ENCODE measurements around the gene UTF1. TPM values are rescaled to one million over a fixed set of nuclear protein-coding genes. Genes with fewer than 3 reads are reported as not detected.
A peak's percentile ranks its signal among the peaks of the same experiment; 100 is the strongest.

The UTF1 gene
- total and polyA plus RNA-seq, 9 of the 15 experiments (the other 6 are each of a cell fraction or from before 2014, with no cell fraction given), result 0.35 to 0.46 TPM; not detected in 7

GRCh38 chr10:133198206-133198605, 31.8 kb upstream of the UTF1 start (continued):
- TF ChIP-seq, protein P1, sequence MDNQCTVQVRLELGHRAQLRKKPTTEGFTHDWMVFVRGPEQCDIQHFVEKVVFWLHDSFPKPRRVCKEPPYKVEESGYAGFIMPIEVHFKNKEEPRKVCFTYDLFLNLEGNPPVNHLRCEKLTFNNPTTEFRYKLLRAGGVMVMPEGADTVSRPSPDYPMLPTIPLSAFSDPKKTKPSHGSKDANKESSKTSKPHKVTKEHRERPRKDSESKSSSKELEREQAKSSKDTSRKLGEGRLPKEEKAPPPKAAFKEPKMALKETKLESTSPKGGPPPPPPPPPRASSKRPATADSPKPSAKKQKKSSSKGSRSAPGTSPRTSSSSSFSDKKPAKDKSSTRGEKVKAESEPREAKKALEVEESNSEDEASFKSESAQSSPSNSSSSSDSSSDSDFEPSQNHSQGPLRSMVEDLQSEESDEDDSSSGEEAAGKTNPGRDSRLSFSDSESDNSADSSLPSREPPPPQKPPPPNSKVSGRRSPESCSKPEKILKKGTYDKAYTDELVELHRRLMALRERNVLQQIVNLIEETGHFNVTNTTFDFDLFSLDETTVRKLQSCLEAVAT (IDR thresholded peaks at IDR 0.05), result no peak
- no peak for TF ChIP-seq U2AF1 (optimal IDR thresholded peaks at IDR 0.05; ENCODE audit: low read depth, low read length)

DNA sequence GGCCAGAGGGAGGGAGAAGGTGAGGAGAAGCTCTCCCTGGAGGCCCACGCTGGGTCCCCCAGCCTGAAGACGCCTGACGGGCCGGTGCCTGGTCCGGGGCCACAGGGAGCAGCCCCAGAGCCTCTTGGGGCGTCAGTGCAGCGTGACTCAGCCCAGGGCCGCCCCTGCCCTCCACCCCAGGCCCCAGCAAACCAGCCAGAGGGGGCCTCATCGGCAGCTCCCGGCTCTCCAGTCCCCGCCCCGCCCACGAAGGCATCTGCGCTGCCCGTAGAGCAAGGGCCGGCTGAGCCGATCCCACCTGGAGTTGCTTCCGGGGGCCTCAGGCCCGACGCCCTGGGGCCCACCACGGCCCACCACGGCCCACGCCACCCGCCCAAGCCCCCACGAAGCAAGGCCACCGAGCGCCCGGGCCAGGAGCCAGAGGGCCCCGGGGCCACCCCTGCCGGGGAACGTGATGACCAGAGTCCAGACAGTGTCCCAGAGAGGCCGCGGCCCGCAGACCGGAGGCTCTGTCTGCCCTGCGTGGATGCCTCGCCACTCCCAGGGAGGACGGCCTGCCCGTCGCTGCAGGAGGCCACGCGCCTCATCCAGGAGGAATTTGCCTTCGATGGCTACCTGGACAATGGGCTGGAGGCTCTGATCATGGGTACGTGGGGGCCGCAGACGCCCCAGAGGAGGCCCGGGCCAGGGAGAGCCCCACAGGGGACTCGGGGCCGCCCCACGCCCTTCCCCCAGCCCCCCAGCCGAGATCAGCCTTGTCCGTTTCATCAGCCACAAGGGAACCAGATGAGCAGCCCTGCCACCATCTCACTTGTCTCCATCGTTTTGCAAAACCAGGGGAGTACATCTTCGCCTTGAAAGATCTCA, 31.2 kb upstream of the UTF1 start:
- ChIA-PET POLR2A (interaction anchor here (0.6 kb wide), 1 partner anchor 155 kb away, joined by 4 read pairs; no protein-coding TSS in a partner anchor), CTCF (ENCODE audit: low intra/inter-chr PET ratio) (no interaction called here)
- Histone ChIP-seq H3K4me1 (replicated peaks in 1 of 2; ENCODE audit: control insufficient read depth in 2 of 2, insufficient read depth in 2 of 2, low read length in 2 of 2) (peaks cover 0 to 77% of the 10 kb centered on the region in 2 experiments; a peak in 2 of 5 replicates), H3K4me3 (no peak overlapping the region), H4K20me1 (replicated peaks; ENCODE audit: control insufficient read depth, insufficient read depth, low read length) (no peaks in the 10 kb centered on the region), H3K79me2 (ENCODE audit: control insufficient read depth, insufficient read depth, low read length) (no peaks in the 10 kb centered on the region), H3K27me3 (ENCODE audit: control insufficient read depth in 2 of 2, insufficient read depth in 2 of 2, low read length in 2 of 2) (peaks cover 12 to 74% of the 10 kb centered on the region in 2 experiments; a peak in 4 of 5 replicates), H3K4me2 (ENCODE audit: insufficient read depth, low read length) (no peak overlapping the region), H3K36me3 (ENCODE audit: control insufficient read depth, insufficient read depth, low read length) (no peaks in the 10 kb centered on the region), H3K27ac (ENCODE audit: extremely low read depth, low read depth, low read length) (no peak overlapping the region), H3K9ac (ENCODE audit: insufficient read depth in 1 of 2, low read depth in 2 of 2, low read length in 2 of 2) (no peak overlapping the region; a peak in 1 of 4 replicates), H2AFZ (ENCODE audit: low read depth, low read length) (no peak overlapping the region), H3K9me1 (ENCODE audit: control insufficient read depth, insufficient read depth, low read length) (no peaks in the 10 kb centered on the region), H3K9me3 (replicated peaks; ENCODE audit: control insufficient read depth, insufficient read depth, low read depth, low read length) (no peaks in the 10 kb centered on the region)
- DNase-seq (ENCODE audit: extremely low read depth in 1 of 4, low spot score in 3 of 4) (peak in 1 of 4 experiments; percentile 27), FAIRE-seq (no peak), ATAC-seq (no peak)
- 14% methylated on average over 26 of the region's 54 CpGs for WGBS (ENCODE audit: insufficient coverage, low coverage, missing lambda C conversion rate)
- intact Hi-C loops (cut with micrococcal nuclease) (no loop called here), in situ Hi-C loops (cut with MboI) (no loop called here)
- no TSS peak for BruUV-seq (replicated peaks)
- TF ChIP-seq HMG20A (CRISPR knock-in tag; conservative IDR thresholded peaks at IDR 0.05) (no peak), ZNF253 (CRISPR knock-in tag; conservative IDR thresholded peaks at IDR 0.05) (no peak), TCF7 (IDR thresholded peaks at IDR 0.05; ENCODE audit: borderline replicate concordance) (no peak), CLOCK (CRISPR knock-in tag; IDR thresholded peaks at IDR 0.05; ENCODE audit: borderline replicate concordance) (no peak), CCAR2 (IDR thresholded peaks at IDR 0.05; ENCODE audit: low read depth, low read length) (no peak), NR3C1 (CRISPR knock-in tag; IDR thresholded peaks at IDR 0.05) (no peak), CHD1 (IDR thresholded peaks at IDR 0.05; ENCODE audit: low read length) (no peak), TAF1 (IDR thresholded peaks at IDR 0.05; ENCODE audit: control insufficient read depth, extremely low read depth, insufficient read depth, low read length, severe bottlenecking) (no peak), EP300 (IDR thresholded peaks at IDR 0.05; ENCODE audit: low read length) (no peak), ZBTB7A (IDR thresholded peaks at IDR 0.05; ENCODE audit: borderline replicate concordance, control insufficient read depth, low read depth, low read length) (no peak), SETDB1 (IDR thresholded peaks at IDR 0.05; ENCODE audit: low read length) (no peak), CGGBP1 (CRISPR knock-in tag; IDR thresholded peaks at IDR 0.05) (no peak), EP400 (IDR thresholded peaks at IDR 0.05) (no peak), CBX2 (IDR thresholded peaks at IDR 0.05; ENCODE audit: insufficient read depth, low read length, poor library complexity, severe bottlenecking) (no peak)

All from K562 (cell line).